ACC112 (cell line): ENCODE measurements around the gene ZMIZ1.

Experiments used
- H2AFZ ChIP-seq: fragments of 200-600 bp; sonication (generic); one replicate; pipeline ENCODE4 v1.6.0; 2017; ENCODE audit warnings: antibody characterized with exemption, low read length; ENCODE audit not compliant: unreplicated experiment
- H3K27ac ChIP-seq: fragments of 200-600 bp; sonication (generic); 2 replicates; pipeline ENCODE4 v1.5.1; 2014; ENCODE audit warnings: low read depth, mild to moderate bottlenecking, antibody characterized with exemption, low read length, moderate library complexity
- H3K27me3 ChIP-seq: fragments of 200-600 bp; sonication (generic); 2 replicates; pipeline ENCODE4 v1.6.1; 2014; ENCODE audit warnings: mild to moderate bottlenecking, antibody characterized with exemption, low read length, moderate library complexity, mixed read lengths; ENCODE audit not compliant: insufficient read depth
- H3K36me3 ChIP-seq: fragments of 200-600 bp; sonication (generic); 2 replicates; pipeline ENCODE4 v1.6.1; 2016; ENCODE audit warnings: mild to moderate bottlenecking, antibody characterized with exemption, low read length, moderate library complexity, mixed read lengths; ENCODE audit not compliant: insufficient read depth
- H3K4me1 ChIP-seq: fragments of 200-600 bp; sonication (generic); one replicate; pipeline ENCODE4 v1.6.1; 2016; ENCODE audit warnings: low read length, mixed read lengths; ENCODE audit not compliant: insufficient read depth, unreplicated experiment, control insufficient read depth
- H3K4me3 ChIP-seq: fragments of 200-600 bp; sonication (generic); 2 replicates; pipeline ENCODE4 v1.5.1; 2014; ENCODE audit warnings: mild to moderate bottlenecking, low read depth, low read length
- H3K79me2 ChIP-seq: fragments of 200-600 bp; sonication (generic); one replicate; pipeline ENCODE4 v1.6.0; 2016; ENCODE audit warnings: low read length; ENCODE audit not compliant: control insufficient read depth, unreplicated experiment, insufficient read depth

Gene ZMIZ1

DNA sequence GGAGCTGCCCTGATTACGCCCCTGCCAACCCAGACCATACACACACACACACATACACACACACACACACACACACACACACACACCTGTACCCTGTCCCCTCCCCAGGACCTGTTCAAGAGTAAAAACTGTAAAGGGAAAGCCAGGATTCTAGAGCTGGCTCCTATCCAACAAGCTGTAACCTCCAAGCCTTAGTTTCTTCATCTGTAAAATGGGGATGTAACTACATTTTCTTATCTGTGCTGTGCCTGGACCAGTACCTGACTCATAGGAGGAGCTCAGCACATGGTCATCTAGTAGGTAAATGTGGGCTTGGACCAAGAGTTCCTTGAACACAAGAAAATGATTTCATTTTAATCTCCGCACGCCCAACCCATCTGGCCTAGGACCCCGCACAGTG is 128.8 kb downstream of the ZMIZ1 start:
- H2AFZ ChIP-seq: no peak overlapping the region
- no peak overlapping the region for H3K4me3 ChIP-seq
- H3K79me2 ChIP-seq: peaks cover 9% of the 10 kb centered on the region
- no peaks in the 10 kb centered on the region for H3K27me3 ChIP-seq
- 0 out of 2 replicates have a peak, but pooled peaks cover 6% of the 10 kb centered on the region for H3K36me3 ChIP-seq
- peaks cover 19% of the 10 kb centered on the region for H3K4me1 ChIP-seq
- H3K27ac ChIP-seq: no peak overlapping the region

DNA sequence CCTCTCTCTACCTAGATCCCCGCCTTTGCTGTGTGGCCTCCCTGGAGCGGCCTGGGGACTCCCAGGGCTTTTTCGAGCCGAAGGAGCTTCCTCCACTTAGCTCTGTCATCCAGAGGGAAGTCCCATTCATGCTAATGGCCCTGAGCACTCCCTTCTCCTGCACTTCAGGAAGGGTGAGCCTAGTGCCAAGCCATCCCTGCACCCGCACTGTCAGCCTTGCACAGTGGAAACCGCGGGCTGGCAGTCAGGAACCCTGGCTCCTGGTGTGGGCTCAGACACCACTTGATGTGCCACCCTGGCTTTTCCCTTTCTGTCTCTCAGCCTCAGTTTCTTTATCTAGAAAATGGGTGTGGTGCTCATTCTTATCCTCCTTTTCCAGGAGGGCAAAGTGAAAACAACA is 131.6 kb downstream of the ZMIZ1 start:
- H3K27ac ChIP-seq: no peak overlapping the region
- H2AFZ ChIP-seq: no peak overlapping the region
- H3K36me3 ChIP-seq: 0 out of 2 replicates have a peak, but pooled peaks cover 2% of the 10 kb centered on the region
- H3K79me2 ChIP-seq: peaks cover 9% of the 10 kb centered on the region
- H3K4me3 ChIP-seq: no peak overlapping the region
- no peaks in the 10 kb centered on the region for H3K27me3 ChIP-seq
- peaks cover 3% of the 10 kb centered on the region for H3K4me1 ChIP-seq

DNA sequence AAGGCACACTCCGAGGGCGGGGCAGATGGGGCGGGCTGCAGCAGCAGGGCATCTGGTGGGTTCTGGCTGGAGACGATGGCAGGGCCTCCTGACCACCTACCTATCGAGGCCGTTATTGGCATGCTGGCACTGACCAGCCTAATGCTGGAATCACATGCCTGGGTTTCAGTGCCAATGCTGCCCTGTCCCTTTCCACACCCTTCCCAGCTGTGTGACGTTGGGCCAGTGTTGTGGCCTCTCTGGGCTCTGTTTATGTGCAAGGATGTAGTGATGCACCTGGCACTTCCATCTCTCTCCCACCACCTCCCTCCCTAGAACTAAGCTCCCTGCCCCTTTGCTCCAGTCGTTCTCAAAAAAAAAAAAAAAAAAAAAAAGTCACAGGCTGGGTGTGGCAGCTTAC is 132.9 kb downstream of the ZMIZ1 start:
- H3K4me1 ChIP-seq: no peaks in the 10 kb centered on the region
- H3K27ac ChIP-seq: no peak overlapping the region
- H3K79me2 ChIP-seq: peaks cover 8% of the 10 kb centered on the region
- no peak overlapping the region for H2AFZ ChIP-seq
- no peaks in the 10 kb centered on the region for H3K27me3 ChIP-seq
- 0 out of 2 replicates have a peak, but pooled peaks cover 2% of the 10 kb centered on the region for H3K36me3 ChIP-seq
- H3K4me3 ChIP-seq: no peak overlapping the region

DNA sequence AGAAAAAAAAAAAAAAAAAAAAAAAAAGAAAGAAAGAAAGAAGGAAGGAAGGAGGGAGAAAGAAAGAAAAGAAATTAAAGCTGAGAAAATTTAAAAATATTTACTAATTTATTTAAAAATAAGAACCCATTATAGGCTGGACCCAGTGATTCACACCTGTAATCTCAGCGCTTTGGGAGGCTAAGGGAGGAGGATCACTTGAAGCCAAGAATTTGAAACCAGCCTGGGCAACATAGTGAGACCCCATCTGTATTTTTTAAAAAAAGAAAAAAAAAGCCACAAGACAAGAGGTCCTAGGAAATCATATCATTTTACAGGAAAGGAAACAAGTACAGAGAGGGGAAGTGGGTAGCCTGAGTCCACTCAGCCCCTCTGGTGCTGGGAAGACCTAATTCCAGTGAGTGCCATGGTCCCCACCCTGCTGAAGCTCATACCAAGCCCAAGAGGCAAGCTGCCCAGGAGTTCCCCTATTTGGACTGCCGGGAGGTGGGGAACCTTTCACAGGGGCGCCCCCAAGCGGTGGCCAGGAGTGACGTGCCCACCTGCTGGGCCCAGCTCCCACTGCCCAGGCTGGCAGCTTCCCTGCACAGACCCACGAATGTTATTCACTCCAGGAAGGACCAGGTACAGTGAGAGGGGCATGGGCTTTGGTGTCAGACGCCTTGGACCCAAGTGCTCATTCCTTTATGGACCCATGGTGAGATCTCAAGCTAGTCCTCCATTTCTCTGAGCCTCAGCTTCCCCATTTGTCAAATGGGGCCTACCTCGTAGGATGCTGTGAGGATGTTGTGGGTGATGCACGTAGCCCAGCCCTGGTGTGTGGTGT is 133.6 kb downstream of the ZMIZ1 start:
- Histone ChIP-seq H3K79me2 (peaks cover 2% of the 10 kb centered on the region), H3K36me3 (0 out of 2 replicates have a peak, but pooled peaks cover 2% of the 10 kb centered on the region), H3K4me1 (no peaks in the 10 kb centered on the region), H3K27me3 (no peaks in the 10 kb centered on the region), H3K27ac (no peak overlapping the region), H2AFZ (no peak overlapping the region), H3K4me3 (no peak overlapping the region)

DNA sequence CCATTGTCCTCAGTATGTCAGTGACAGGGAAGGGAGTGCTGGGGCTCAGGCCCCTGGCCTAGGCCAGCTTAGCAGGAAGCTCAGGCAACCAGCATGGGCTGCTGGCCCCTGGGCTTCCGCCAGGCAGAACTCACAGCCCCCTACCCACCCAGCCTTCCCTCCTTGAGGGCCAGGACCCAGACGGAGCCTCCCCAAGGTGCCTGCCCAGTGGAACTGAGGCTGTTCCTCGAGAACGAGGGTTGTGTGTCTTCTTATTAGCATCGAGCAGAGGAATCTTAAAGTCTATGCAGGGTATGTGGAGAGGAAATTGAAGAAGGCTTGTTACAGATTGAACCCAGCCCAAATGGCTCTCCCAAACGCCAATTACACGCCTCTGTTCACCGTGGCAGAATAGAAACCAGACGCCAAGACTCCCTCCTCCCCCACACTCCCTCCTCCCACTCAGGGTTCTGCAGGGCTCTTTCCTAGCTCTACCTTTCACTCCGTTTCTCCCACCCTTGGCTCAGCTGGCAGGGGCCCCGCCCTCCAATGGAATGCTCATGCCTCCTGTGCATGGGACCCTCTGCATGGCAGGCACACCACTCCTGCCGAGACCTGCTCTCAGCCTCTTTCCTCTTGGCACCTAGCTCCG is 134.4 kb downstream of the ZMIZ1 start:
- Histone ChIP-seq H3K27me3 (no peaks in the 10 kb centered on the region), H2AFZ (no peak overlapping the region), H3K4me1 (no peaks in the 10 kb centered on the region), H3K79me2 (no peaks in the 10 kb centered on the region), H3K27ac (no peak overlapping the region), H3K4me3 (no peak overlapping the region), H3K36me3 (0 out of 2 replicates have a peak, but pooled peaks cover 2% of the 10 kb centered on the region)

DNA sequence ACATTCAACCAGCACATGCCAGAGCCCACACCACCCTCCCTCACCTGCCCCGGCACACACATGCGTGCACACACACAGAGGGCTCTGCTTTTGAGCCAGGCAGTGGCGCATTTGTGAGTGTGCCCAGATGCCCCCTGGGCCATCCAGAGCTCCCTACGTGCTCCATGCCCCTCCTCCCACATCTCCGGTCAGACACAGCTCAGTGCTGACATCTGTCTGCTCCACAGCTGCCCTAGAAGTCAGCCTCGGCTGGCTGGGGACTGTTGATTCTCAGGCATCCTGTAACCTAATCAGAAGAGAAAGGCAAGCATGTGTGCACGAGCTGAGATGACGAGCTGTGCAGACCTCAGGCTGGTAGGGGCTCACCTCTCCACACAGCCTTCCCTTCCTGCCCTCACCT is 135.1 kb downstream of the ZMIZ1 start:
- Histone ChIP-seq H2AFZ (no peak overlapping the region), H3K79me2 (no peaks in the 10 kb centered on the region), H3K4me1 (no peaks in the 10 kb centered on the region), H3K4me3 (no peak overlapping the region), H3K27ac (no peak overlapping the region), H3K27me3 (no peaks in the 10 kb centered on the region), H3K36me3 (peaks cover 8% of the 10 kb centered on the region; the same call in 1 of the 2 replicates)

DNA sequence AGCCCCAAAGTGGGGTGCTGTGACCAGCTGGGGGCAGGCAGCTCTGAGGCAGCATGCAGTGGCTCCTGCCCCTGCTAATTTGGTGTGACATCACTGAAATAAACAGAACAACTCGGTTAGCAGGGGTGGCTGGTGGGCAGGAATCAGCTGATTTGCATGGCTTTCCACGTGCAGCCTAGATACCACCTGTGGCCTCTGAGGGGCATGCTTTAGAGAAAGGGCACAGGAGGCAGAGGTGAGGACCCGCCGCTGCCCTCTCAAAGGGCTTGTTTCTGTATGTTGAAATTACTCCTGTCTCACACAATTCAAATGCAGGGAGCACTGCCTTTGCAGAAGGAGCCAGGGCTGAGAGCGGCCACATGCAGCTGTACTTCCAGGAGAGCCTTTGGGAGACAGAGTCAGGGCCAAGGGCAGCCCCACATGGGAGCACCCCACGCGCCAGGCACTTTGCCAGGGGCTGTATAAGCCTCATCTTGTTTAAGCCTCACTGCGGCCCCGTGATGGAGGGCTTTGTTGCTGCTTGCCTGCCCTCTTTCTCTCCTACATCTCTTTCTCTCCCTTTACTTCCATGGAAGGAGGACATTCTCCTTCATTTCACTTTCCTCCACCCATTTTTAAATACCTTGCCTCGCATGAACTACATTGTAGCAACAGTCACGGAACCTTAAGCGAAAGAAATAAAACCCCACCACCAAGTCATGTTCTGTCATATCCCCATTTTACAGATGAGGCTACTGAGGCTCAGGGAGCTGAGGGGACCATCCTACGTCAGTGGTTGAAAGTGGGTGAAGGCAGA is 137.7 kb downstream of the ZMIZ1 start:
- Histone ChIP-seq H3K4me3 (no peak overlapping the region), H3K4me1 (no peaks in the 10 kb centered on the region), H3K36me3 (peaks cover 10% of the 10 kb centered on the region; the same call in 1 of the 2 replicates), H3K27me3 (no peaks in the 10 kb centered on the region), H3K79me2 (no peaks in the 10 kb centered on the region), H3K27ac (no peak overlapping the region), H2AFZ (no peak overlapping the region)

DNA sequence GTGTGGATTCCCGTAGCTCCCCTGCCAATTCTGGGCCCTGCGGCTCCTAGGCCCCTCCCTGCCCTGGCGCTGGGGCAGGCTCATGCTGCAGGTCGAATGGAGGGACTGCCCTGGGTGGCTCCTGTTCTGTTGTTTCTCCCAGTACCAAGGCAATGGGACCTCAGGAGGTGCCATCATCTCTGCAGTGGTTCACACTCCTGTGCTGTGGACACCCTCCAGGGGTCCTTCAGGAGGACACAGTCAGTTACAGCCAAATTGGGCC is 138.3 kb downstream of the ZMIZ1 start:
- H2AFZ ChIP-seq: no peak overlapping the region
- H3K4me3 ChIP-seq: no peak overlapping the region
- H3K79me2 ChIP-seq: no peaks in the 10 kb centered on the region
- no peaks in the 10 kb centered on the region for H3K4me1 ChIP-seq
- H3K27ac ChIP-seq: no peak overlapping the region
- H3K36me3 ChIP-seq: peaks cover 13% of the 10 kb centered on the region; the same call in 1 of the 2 replicates
- no peaks in the 10 kb centered on the region for H3K27me3 ChIP-seq

DNA sequence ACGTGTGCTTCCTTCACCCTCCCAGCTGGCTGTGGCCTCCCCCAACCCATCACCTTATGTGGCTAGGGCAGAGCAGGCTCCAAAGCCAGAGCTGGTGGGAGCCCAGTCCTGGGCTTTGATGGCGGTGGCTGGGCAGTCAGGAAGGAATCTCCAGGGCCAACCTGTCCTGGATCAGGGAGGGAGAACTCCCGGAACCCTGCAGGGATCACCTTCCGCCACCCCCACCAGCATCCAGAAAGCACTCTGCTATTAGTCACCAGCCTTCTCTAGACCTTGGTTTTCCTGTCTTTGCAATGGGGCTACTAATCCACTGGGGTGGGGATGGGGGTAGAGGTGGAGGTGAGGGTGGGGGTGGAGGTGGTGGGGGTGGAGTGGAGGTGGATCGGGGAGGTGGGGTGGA is 139.0 kb downstream of the ZMIZ1 start:
- no peak overlapping the region for H3K27ac ChIP-seq
- H2AFZ ChIP-seq: no peak overlapping the region
- H3K4me1 ChIP-seq: no peaks in the 10 kb centered on the region
- no peak overlapping the region for H3K4me3 ChIP-seq
- H3K36me3 ChIP-seq: peaks cover 13% of the 10 kb centered on the region; the same call in 1 of the 2 replicates
- H3K79me2 ChIP-seq: no peaks in the 10 kb centered on the region
- H3K27me3 ChIP-seq: no peaks in the 10 kb centered on the region

DNA sequence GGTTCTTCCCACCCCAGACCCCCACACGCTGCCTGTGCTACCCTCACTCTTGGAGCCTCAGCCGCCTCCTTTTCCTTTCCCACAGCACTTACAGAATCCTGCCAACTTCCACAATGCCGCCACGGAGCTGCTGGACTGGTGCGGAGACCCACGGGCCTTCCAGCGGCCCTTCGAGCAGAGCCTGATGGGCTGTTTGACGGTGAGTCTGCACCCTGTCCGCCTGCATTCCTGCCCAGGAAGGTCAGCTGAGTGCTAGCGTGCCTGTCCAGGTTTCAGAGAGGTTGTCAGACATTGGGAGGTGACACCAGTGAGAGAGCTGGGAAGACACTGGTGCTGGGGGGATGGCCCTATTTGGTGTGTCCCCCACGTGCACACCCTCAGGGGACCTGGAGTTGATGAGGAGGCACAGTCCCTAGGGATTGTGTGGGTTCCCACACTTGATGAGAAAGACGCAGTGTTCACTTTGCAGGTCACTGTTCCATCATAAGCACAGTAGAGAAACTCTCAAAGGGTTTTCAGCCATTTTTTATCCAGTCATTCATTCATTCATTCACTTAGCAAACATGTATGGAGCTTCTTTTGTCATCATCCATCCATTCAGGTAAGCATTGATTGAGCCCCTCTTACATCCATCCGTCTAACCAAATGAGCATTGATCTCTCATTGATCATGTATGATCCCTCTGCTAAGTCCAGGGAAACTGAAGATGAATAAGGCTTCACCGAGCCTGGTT is 139.7 kb downstream of the ZMIZ1 start:
- peaks cover 13% of the 10 kb centered on the region; the same call in 1 of the 2 replicates for H3K36me3 ChIP-seq

More for the DNA sequence above, 139.7 kb downstream of the ZMIZ1 start:
- Histone ChIP-seq H3K79me2 (no peaks in the 10 kb centered on the region), H3K4me3 (no peak overlapping the region), H3K4me1 (no peaks in the 10 kb centered on the region), H3K27me3 (no peaks in the 10 kb centered on the region), H2AFZ (no peak overlapping the region), H3K27ac (no peak overlapping the region)
